LNCAP (cell line): ENCODE results near the gene SEH1L.

Source experiments
- CTCF ChIP-seq: fragments of 450-650 bp; IDR thresholded peaks from 2 replicates; pipeline ENCODE4 v1.5.1; 2017; ENCODE audit warnings: mild to moderate bottlenecking

The SEH1L gene

DNA sequence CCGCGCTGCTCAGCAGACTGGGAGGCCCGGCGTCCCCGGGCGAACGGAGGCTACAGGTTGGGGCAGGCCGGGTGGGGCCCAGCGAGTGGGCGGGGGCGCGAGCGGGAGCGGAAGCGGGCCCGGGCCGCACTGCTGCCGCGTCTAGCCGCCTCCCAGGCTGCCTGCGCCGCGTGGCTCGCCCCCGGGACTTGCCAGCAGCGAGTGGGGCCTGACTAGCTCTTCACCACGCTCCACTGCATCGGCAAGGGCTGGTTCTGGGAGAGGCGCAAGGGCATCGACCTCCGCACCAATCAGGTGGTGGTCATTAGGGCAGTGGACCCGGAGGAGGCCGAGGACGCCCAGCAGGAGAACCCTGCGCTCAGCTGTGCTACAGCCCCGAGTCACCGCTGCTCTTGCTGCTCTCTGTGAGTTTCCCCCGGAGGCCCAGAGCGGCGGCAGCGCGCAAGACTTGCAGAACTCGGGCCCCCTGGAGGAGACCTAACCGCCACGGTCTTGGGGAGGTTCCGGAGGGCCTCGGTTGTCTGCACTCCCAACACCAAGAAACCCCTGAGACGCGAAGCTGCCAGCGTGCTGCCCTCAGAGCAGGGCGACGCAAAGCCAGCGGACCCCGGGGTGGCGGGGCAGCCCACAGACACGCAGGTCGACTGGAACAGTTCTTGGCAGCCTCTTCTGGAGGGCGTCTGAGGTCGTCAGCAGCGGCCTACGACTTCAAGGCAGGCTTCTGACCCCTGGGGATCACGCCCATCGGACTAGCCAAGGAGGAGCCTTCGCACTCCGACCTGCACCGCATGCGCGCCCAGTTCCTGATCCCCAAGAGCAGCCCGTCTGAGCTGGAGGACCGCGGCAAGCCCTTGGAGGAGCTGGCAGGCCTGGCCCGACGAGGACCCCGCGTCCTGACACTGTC, 36.5 kb upstream of the SEH1L start:
- TF ChIP-seq CTCF = no peak

GRCh38 chr18:12911929-12912703, 35.7 kb upstream of the SEH1L start:
- no peak for TF ChIP-seq CTCF

- TF ChIP-seq CTCF = no peak
Observed at GRCh38 chr18:12921178-12921577, 26.6 kb upstream of the SEH1L start.

- no peak for TF ChIP-seq CTCF
Observed at GRCh38 chr18:12922266-12922665, 25.5 kb upstream of the SEH1L start.

- no peak for TF ChIP-seq CTCF
Observed at GRCh38 chr18:12924616-12925015, 23.2 kb upstream of the SEH1L start.

DNA sequence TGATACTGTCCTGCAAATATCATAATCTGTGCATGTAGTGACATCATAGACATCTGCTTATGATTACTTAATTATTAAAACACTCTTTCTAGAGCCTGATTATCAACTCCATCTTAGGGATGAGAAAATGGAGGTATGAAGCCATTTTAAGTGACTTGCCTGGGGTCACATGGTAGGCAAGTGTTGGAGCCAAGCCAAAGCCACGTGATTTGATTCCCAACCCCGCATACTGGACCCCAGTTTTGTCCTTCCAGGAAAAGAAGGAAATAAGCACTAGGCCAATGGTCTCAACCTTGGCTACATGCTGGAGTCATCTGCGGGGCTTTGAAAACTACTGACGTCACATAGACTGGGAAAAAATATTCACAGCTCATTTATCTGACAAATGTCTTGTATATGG, 19.6 kb upstream of the SEH1L start:
- TF ChIP-seq CTCF = no peak

DNA sequence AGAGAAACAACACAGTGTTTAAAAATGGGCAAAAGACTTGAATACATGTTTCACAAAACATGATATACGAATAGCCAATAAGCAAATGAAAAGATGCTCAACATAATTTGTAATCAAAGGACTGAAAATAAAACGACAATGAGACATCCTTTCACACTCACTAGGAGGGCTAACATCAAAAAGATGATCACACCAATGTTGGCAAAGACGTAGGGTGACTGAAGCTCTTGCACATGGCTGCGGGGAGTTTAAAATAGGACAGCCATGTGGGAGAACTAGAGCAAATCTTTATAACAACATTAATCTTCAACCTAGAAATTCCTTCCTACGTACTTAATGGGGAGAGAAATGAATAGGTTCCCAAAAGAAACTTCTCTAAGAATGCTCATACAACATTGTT, 19.2 kb upstream of the SEH1L start:
- TF ChIP-seq CTCF = no peak
